Stimulated activated CD4-positive, alpha-beta T cell treated with anti-CD3 and anti-CD28 coated beads, TNF-alpha, amount 100 ng/mL, for 24 hours (primary cell): ENCODE measurements around the gene HNRNPUL1.

ENCODE experiments used
- DNase-seq, 3 experiments: peaks; one replicate each; pipeline ENCODE4 v3.0.0-alpha.2; 2020; ENCODE audit warnings: low read depth in 3 of 3

The HNRNPUL1 gene

DNA sequence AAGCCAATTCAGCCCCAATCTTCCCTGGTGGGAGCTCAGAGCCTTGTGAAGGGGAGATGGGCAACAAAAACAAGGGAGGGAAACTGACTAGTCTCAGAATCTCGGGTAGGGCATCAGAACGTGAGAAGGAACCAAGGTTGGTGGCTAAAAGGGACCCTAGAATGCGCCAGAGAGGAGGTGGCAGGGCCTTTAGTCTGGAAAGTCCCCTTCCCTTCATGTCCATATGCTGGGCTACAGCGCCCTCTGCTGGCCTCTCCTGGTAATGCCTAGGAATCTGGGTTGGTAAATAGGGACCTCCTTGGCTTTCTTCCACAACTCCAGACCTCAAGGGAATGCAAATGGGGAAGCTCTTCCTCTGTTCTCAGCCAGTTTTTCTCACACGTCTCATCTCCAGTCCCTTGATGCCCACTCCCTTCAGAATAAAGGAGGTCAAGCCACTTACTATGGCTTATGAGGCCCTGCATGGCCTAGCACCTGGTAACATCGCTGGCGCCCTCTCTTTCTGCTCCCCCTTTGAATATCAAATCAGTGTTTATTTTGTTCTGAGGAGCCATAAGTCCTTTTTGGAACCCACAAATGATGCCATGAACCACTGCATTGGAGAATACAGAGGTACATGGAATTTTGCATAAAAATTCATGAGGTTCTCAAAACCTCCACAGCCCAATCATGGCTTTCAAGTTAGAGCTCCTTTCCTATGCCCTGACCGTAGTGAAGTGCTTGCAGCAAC, 44.4 kb downstream of the HNRNPUL1 start:
- peak; percentile 87 to 94 (median 91) for DNase-seq

DNA sequence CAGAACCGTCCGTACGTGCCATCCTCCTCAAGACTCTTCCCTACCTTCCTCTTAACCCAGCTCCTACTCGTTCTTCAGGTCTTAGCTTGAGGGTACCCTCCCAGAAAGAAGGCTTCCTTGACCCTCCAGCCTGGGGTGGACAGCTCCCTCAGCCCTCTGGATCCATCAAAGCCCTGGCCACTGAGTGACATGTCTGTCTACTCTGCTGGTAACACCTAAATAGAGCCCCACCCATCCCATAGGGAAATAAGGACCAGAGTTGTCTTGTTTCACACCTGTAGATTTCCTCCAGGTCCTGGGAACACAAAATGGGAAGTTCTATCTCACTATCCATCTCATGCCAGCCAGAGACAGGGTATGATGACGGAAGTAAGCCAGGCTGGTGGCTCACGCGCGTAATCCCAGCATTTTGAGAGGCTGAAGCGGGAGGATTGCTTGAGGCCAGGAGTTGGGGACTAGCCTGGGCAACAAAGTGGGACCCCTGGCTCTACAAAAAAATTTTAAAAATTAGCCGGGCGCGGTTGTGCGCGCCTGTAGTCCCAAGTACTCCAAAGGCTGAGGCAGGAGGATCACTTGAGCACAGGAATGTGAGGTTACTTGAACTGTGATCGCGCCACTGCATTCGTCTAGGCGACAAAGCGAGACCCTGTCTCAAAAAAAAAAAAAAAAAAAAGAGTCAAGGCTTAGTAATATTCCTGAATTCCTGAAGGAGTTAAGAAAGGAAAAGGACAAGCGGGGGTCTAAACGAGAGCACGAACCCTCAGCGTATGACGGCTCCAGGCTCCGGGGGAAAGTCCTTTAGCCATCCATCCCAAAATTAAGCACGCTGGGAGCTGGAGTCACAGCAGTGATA, 45.2 kb downstream of the HNRNPUL1 start:
- DNase-seq = no peak

DNA sequence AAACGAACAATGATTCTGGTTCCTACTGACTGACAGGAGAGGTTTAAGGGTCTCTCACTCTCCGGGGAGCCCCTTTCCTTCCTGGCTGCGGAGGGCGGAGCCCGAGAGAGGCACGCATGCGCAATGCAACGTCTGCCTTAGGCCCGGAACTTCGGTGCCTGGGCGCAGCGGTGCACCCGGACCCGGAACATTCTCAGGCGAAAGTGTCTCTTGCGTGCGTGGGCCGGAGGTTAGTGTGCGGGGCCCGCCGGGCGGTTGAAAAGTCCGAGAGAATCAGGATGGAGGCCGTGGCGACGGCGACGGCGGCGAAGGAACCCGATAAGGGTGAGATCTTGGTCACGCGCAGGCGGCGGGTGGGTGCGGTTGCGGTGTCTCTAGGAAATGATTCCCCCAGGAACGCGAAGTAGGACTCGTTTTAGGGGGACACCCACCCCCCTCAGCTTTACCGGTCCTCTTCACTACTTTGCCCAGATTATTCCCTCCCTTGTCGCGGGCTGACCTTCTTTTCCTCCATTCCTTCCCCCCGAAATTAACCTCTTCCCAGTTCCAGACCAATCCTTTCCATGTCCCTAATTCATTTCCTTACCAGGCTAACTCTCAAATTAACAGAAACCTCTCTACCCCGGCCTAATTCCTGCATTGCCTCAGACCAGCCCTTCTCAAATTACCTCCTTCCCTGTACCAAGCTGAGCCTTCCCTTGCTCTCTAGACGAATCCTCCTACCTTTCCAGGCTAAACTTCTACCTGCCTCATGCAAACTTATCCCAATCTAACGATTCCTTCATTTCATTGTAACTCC, 46.1 kb downstream of the HNRNPUL1 start, which contains the start of gene CCDC97:
Gene CCDC97 (plus strand): TSS at position 140 of the 799 bp plus-strand sequence. CDS start 139 bp downstream, at position 279.
- peak; percentile 77 to 87 (median 85) for DNase-seq

DNA sequence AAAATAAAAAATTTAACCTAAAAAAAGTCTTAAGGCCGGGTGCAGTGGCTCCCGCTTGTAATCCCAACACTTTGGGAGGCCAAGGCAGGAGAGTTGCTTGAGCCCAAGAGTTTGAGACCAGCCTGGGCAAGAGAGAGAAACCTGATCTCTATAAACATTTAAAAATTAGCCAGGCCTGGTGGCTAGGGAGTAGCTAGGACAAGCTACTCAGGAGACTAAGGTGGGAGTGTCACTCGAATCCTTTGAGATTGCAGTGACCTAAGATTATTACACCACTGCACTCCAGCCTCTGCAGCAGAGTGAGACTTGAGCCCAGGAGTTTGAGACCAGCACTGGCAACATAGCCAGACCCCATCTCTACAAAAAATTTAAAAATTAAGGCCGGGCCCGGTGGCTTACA, 46.9 kb downstream of the HNRNPUL1 start:
- no peak for DNase-seq

DNA sequence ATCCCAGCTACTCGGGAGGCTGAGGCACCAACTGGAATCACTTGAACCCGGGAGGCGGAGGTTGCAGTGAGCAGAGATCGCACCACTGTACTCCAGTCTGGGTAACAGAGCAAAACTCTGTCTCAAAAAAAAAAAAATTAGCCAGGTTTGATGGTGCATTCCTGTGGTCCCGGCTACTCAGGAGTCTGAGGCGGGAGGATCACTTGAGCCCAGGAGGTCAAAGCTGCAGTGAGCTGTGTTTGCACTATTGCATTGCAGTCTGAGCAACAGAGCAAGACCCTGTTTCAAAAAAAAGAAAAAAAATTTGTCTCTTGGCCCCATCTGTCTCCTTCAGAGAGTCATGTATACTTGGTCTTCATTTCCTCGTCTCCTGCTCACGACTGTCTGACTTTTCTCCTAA, 47.4 kb downstream of the HNRNPUL1 start:
- no peak for DNase-seq

DNA sequence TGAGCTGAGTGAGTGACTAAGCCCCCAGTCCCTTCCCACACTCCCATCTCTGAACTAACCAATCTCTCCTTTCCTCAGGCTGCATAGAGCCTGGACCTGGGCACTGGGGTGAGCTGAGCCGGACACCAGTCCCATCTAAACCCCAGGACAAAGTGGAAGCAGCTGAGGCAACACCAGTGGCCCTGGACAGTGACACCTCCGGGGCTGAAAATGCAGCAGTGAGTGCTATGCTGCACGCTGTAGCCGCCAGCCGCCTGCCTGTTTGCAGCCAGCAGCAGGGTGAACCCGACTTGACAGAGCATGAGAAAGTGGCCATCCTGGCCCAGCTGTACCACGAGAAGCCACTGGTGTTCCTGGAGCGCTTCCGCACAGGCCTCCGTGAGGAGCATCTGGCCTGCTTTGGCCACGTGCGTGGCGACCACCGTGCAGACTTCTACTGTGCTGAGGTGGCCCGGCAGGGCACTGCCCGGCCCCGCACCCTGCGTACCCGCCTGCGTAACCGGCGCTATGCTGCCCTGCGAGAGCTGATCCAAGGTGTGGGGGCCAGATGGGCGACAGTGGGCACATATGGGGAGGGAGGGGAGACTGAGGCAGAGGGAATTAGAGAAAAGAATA, 52.2 kb downstream of the HNRNPUL1 start:
- no peak for DNase-seq

DNA sequence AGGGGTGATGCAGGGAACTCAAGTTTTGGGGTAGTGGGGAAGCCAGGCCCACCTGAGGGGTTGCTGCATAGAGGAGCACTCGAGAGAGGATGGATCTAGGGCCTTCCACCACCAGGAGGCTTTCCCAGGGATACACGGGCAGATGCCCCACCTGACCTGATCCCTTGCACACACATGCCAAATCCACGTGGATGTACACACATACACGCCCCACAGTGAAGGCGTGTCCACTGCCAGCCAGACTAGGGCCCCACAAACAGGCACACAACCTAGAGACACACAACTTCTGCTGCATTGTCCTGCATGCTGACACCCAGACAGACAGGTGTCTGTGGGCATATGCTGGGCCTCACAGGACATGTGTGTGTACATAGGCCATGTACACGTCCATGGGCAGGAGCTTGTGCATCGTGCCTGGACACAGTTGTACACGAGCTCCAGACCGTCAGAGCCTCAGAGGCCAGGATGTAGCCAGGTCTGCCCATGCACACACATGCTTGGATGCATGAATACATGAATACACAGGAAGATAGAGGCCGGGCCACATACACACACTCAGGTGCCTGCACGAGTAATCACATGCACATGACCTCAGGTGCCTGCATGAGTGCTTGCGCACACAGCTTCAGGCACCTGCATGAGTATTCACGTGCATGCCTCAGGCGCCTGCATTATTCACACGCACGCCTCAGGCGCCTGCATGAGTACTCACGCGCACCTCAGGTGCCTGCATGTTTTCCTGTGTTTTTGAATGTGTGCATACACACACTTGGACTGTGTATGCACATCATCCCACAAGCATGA, 54.7 kb downstream of the HNRNPUL1 start:
- DNase-seq = no peak

DNA sequence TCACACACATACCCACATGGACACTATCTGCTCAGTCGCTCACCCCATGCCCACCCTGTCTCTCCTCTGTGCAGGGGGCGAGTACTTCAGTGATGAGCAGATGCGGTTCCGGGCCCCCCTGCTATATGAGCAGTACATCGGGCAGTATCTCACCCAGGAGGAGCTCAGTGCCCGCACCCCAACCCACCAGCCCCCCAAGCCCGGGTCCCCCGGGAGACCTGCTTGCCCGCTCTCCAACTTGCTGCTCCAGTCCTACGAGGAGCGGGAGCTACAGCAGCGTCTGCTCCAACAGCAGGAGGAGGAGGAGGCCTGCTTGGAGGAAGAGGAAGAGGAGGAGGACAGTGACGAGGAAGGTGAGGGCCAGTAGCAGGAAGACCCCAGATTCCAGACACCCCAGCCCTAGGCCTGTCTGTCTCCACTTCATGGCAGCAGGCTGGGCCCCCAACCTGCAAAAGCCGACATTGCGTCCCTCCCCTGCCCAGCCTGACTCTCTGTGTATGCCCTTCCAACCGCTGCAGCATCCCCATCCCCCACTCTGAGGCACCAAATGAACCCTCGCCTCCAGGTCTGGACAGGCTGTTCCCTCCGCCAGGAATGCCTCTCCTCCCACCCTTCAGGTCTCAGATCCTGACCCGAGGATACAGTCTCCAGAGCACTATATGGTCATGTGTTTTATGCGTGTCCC, 55.5 kb downstream of the HNRNPUL1 start:
- no peak for DNase-seq

DNA sequence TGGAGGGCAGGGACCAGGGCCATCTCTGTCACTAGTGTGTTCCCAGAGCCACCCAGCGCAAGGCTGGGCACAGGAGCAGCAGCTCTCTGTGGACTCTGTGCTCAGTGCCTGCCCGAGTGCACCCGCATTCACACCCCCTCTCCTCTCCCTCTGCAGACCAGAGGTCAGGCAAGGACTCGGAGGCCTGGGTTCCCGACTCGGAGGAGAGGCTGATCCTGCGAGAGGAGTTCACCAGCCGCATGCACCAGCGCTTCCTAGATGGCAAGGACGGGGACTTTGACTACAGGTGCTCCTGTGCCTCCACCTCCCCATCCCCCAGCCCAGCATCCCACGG, 56.0 kb downstream of the HNRNPUL1 start:
- no peak for DNase-seq

DNA sequence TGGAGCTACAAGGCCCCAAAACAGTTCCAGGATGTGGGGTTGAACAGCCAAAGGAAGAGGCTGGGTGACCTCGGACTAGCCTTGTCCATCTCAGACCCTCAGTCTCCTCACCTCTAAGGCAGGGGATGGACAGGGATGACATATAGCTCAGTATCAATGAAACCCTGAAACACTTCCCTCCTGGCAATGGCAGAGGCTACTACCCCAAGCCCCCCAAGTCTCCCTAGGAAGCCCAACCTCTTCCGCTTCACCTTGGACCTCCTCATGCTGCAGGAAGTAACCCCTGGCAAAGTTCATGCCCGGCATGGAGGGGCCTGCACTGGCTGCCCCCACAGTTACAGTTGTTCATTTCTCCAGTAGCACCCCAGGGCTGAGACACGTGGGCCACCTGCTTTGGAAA, 56.4 kb downstream of the HNRNPUL1 start:
- no peak for DNase-seq

DNA sequence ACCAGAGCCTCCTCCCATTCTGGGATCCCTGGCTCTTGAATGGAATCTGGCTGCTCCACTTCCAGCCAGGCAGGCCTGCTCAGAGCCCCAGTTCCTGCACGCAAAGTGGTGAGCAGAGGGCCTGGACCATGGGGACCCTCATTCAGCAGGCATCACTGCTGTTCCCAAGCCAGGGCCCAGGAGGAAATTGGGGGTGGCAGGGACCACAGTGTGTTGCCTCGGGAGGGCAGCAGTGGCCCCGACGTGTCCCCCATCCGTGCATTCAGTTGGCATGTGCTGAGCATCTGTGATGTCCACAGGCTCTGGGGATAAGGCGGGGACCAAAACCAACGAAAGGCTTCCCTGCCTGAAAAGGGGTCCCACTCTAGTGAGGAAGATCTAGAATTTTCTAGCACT, 57.0 kb downstream of the HNRNPUL1 start:
- DNase-seq = no peak

DNA sequence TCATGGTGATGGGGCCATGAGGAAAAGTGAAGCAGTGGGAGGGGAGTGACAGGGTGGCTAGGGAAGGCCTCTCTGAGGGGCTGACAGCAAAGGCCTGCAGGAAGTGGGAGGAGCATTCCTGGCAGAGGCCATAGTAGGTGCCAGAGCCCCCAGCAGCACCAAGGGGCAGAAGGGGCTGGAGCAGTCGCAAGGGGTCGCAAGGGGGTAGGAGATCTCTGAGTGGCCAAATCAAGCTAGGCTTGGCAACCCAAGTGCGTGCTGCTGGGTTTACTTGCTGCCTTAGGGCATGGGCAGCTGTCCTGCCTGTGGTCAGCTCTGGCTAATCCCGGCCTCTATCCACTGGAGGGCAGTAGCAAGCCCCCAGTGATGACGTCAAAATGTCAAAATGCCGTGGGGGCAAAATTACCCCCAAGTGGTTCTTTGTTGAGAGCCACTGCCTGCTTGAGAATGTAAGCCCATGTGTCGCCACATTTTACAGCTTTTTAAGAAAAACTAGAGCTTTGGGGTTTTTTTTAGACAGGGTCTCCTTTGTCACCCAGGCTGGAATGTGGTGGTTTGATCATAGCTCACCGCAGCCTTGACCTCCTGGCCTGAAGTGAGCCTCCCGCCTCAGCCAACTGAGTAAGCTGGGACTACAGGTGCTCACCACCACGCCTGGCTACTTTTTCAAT, 57.6 kb downstream of the HNRNPUL1 start:
- DNase-seq = no peak

DNA sequence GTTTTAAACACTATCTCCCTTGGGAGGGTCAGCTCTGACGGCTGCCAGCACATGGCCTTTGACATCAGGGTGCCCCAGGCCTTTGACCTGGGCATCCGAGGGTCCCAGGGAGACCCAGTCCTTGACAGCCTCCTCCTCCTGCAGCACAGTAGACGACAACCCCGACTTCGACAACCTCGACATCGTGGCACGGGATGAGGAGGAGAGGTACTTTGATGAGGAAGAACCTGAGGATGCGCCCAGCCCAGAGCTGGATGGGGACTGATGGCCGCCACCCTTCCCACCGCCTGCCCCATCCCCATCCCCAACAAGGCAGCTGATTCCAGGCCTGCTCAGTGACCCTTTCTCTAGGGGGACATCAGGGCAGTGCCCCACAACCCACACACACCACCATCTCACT, 58.3 kb downstream of the HNRNPUL1 start:
- DNase-seq = no peak

DNA sequence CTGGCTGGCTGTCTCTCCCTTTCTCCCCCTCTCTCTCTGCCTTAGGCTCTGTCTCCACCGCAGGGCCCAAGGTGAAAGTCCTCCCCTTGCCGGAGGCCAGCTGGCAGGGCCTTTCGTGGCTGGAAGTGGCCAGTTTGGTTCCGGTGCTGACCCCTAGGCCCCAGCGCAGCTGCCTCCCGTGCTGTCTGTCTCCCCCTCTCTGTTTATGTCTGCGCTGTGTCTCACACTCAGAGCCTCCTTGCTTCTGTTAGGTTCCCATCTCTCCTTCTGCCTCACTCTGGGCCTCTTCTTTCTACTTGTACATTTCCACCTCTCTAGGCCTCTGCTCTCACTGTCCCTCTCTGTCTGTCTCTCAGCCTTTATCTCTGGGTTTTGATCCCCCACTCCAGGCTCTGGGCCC, 58.9 kb downstream of the HNRNPUL1 start:
- no peak for DNase-seq

DNA sequence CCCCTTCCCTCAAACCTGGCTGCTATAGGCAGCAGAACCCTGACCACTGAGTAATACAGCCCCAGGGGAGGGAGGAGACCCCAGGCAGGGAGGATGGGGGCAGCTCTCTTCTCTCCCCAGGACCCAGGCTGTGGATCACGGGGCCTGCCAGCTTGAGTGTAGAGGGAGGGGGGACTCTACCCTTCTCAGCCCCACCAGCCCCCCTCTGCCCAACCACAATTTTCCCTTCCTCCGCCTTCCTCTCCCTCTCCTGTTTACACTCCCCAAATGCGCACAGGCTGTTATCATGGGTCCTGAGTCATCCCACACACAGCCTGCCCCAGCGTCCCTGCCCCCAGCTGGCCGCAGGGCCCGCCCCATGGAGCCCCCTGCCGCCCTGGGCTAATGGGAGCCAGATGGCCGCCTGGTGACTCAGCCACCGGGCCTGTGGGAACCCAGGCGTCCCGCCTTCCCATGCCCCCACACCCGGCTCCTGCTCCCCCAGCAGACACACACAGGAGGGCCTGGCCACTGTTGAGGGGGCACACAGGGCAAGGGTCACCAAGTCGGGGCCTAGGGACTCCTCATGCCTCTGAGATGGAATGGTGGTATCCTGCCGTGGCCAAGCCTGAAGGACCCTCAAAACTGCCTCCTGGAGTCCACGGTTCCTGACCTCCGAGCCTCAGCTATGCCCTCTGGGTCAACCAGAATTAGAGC, 59.4 kb downstream of the HNRNPUL1 start:
- DNase-seq = no peak

DNA sequence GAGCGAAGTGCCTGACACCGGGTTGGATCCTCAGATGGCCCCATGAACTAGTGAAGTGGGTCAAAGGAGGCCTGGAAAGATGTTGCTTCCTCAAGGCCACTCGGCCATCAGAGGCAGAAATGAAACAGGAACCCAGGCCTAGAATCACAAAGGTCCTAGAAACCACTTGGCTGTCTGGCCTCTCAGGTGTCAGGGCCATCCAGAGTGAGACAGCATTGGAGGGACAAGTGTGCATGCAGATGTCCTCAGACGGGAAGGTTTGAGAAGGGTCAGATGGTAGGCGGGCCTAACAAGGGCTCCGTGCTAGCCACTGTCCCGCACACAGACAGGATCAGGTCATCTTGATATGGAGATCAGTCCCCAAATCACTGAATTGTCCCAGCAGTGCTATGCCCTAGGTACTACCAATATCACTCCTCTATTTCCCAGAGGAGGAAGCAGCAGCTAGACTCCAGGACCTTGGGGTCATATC, 60.1 kb downstream of the HNRNPUL1 start:
- no peak for DNase-seq

DNA sequence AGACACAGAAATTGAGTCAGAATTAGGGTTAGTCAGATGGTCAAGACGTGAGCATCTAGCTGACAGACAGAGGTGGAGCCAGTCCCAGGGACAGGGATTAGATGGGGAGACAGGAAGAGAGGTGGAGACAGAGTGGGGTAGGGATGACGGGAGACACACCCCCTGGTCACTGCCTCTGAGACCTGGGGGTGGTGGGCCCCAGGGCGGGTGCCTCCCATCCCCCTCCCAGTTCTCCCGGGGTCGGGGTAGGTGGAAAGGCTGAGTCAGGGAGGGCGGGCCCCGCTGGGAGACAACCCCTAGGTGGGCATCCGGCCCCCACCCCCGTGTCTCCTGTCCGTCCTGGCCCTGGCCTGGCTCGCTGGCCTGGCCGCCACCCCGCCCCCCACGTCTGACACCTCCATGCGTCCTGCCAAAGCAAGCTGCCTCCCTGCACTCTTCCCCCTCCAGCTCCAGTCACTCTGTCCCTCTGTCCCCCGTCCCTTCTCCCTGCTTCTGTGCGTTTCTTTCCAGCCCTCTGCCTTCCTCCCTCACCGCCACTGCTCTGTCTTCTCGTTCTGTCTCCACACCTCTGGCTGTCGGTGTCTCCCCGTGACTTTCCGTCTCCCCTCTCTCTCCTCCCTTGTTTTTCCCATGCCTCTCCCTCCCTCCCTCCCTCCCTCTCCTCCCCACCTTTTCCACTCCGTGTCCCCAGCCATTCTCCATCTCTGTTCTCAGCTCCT, 60.9 kb downstream of the HNRNPUL1 start:
- no peak for DNase-seq

DNA sequence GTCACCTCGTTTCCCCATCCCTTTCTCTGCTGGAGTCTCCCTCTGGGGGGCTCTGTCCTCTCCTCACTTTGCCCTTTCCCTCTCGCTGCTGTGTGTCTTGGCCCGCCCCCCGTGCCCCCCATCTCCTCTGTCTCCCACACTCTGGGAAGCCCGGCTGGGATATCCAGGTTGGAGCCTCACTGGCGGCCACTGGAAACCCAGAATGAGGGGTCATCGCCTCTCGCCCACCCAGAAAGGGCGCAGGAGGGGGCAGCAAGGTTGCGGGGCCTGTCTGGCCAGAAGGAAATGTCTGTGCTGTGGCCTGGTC, 61.4 kb downstream of the HNRNPUL1 start:
- DNase-seq = no peak
